Activated naive CD8-positive, alpha-beta T cell treated with anti-CD3 and anti-CD28 coated beads for 36 hours (primary cell): Measurements from ENCODE around the gene PANX3. TPM values are rescaled to one million over a fixed set of nuclear protein-coding genes. Genes with fewer than 3 reads are reported as not detected.

Experiments
- DNase-seq: peaks from one replicate; pipeline ENCODE4 v3.0.0; 2021
- H3K27ac Mint-ChIP-seq: one replicate; pipeline ENCODE4 v1.8.0; 2022; ENCODE audit warnings: mild to moderate bottlenecking, moderate library complexity, mixed read lengths
- H3K27me3 Mint-ChIP-seq: one replicate; pipeline ENCODE4 v1.8.0; 2022; ENCODE audit warnings: mild to moderate bottlenecking, mixed read lengths
- H3K36me3 Mint-ChIP-seq: one replicate; pipeline ENCODE4 v1.8.0; 2021; ENCODE audit warnings: mild to moderate bottlenecking, mixed read lengths
- H3K4me1 Mint-ChIP-seq: one replicate; pipeline ENCODE4 v1.8.0; 2021; ENCODE audit warnings: mixed read lengths
- H3K4me3 Mint-ChIP-seq: one replicate; pipeline ENCODE4 v1.8.0; 2022; ENCODE audit warnings: mild to moderate bottlenecking, moderate library complexity, mixed read lengths
- H3K9me3 Mint-ChIP-seq: one replicate; pipeline ENCODE4 v1.8.0; 2022; ENCODE audit warnings: mixed read lengths
- total RNA-seq, 2 experiments: library from RNA; stranded (reverse); gene quantifications; one replicate each; pipeline ENCODE4 v1.2.3, GENCODE V29; 2021

The PANX3 gene
- total RNA-seq, 2 experiments from 2014 or later: not detected

- no peaks in the 10 kb centered on the region for H3K9me3 Mint-ChIP-seq
- no peak overlapping the region for H3K27ac Mint-ChIP-seq
- H3K36me3 Mint-ChIP-seq: peaks cover 2% of the 10 kb centered on the region
- no peaks in the 10 kb centered on the region for H3K27me3 Mint-ChIP-seq
- H3K4me3 Mint-ChIP-seq: no peak overlapping the region
- no peaks in the 10 kb centered on the region for H3K4me1 Mint-ChIP-seq
- DNase-seq: no peak
Measured at GRCh38 chr11:124658986-124659385, 47.8 kb downstream of the PANX3 start.

DNA sequence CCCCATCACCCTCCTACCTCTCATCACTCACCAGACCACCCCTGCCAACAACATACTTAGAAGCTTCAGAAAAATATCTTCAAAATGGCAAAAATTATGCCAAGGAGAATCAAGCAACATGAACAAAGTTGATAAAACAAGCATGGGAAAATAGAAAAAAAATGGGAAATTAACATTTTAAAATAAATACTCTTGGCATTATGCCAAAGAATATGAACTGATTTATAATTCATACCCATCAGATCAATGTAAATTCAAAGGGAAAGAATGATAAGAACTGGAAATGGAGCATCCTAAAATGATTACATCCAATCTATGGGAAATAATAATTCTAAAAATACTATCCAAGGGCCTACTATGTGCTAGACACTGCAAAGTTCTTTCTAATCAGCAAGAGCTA, 50.3 kb downstream of the PANX3 start:
- H3K27me3 Mint-ChIP-seq: no peaks in the 10 kb centered on the region
- peaks cover 2% of the 10 kb centered on the region for H3K36me3 Mint-ChIP-seq
- no peak overlapping the region for H3K27ac Mint-ChIP-seq
- no peaks in the 10 kb centered on the region for H3K4me1 Mint-ChIP-seq
- DNase-seq: no peak
- H3K4me3 Mint-ChIP-seq: no peak overlapping the region
- no peaks in the 10 kb centered on the region for H3K9me3 Mint-ChIP-seq

DNA sequence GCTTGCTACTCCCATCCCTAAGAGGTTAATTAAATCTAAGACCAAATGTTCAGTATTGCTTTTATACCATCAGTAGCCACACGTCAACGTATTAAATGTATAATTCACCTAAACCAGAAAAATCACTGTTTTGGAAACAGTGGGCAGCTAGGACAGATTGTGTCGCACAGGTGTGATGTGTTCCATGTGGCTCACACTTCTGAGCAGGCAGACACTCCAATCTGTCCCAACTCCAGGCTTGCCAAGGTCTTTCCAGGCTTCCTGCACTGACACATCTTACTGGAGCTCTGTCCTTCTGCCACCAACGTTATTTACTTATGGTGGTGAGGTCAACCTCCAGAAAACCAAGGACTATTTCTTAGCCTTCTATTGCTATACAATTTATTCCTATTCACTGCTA, 50.9 kb downstream of the PANX3 start:
- Mint-ChIP-seq H3K27me3 (no peaks in the 10 kb centered on the region), H3K36me3 (peaks cover 2% of the 10 kb centered on the region), H3K9me3 (no peaks in the 10 kb centered on the region), H3K4me3 (no peak overlapping the region), H3K4me1 (no peaks in the 10 kb centered on the region), H3K27ac (no peak overlapping the region)
- no peak for DNase-seq

GRCh38 chr11:124663861-124664260, 52.6 kb downstream of the PANX3 start:
- H3K4me3 Mint-ChIP-seq: no peak overlapping the region
- no peak for DNase-seq
- H3K4me1 Mint-ChIP-seq: no peaks in the 10 kb centered on the region
- no peaks in the 10 kb centered on the region for H3K9me3 Mint-ChIP-seq
- no peak overlapping the region for H3K27ac Mint-ChIP-seq
- H3K36me3 Mint-ChIP-seq: peaks cover 2% of the 10 kb centered on the region
- no peaks in the 10 kb centered on the region for H3K27me3 Mint-ChIP-seq

DNA sequence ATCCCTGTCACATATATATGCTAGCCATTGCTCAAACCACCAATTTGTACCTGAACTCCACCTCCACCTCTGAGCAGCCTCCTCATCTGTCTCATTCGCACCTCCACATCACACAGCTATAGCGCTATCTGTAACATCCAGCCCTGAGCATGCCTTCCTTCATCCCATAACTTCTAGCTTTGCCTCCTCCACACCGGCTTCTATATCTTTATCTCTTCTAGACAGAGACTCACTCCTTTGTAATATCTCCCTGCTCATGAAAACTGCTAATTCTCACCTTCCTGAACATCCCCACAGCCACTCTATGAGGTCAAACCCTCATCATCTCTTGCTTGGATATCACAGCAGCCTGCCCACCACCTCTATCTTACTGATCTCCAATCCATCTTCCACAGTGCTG, 56.4 kb downstream of the PANX3 start:
- Mint-ChIP-seq H3K9me3 (peaks cover 4% of the 10 kb centered on the region), H3K27me3 (no peaks in the 10 kb centered on the region), H3K4me3 (no peak overlapping the region), H3K36me3 (peaks cover 6% of the 10 kb centered on the region), H3K27ac (no peak overlapping the region), H3K4me1 (peaks cover 8% of the 10 kb centered on the region)
- DNase-seq: no peak

- H3K36me3 Mint-ChIP-seq: peaks cover 6% of the 10 kb centered on the region
- H3K4me3 Mint-ChIP-seq: no peak overlapping the region
- peaks cover 14% of the 10 kb centered on the region for H3K4me1 Mint-ChIP-seq
- peak; percentile 23 for DNase-seq
- no peak overlapping the region for H3K27ac Mint-ChIP-seq
- H3K27me3 Mint-ChIP-seq: no peaks in the 10 kb centered on the region
- H3K9me3 Mint-ChIP-seq: peaks cover 4% of the 10 kb centered on the region
Measured at GRCh38 chr11:124669193-124669592, 58.0 kb downstream of the PANX3 start.

Other genes starting within 250 kb of the PANX3 start
- not detected for gene OR8B2, start 226.9 kb upstream of the PANX3 start, total RNA-seq
- gene OR8B3, start 212.4 kb upstream of the PANX3 start, total RNA-seq: not detected
- gene OR8B4, start 186.6 kb upstream of the PANX3 start, total RNA-seq: not detected
- not detected for gene OR8B8, start 165.7 kb upstream of the PANX3 start, total RNA-seq
- not detected for gene OR8B12, start 67.8 kb upstream of the PANX3 start, total RNA-seq
- not detected for gene OR8A1, start 41.4 kb upstream of the PANX3 start, total RNA-seq
- 10 to 100 TPM; 37.8 to 38.2 TPM for gene TBRG1, start 11.4 kb downstream of the PANX3 start, total RNA-seq
- 1 to 10 TPM; 4.5 to 6.9 TPM for gene SIAE, start 62.3 kb downstream of the PANX3 start, total RNA-seq
- 1 to 10 TPM; 3.4 to 4.7 TPM for gene SPA17, start 62.5 kb downstream of the PANX3 start, total RNA-seq
- 1 to 10 TPM; 7.8 to 8.1 TPM for gene NRGN, start 128.5 kb downstream of the PANX3 start, total RNA-seq
- gene VSIG2, start 140.8 kb downstream of the PANX3 start, total RNA-seq: under 1 TPM; 0.18 to 0.31 TPM
- 1 to 10 TPM; 1.1 TPM for gene ESAM, start 150.9 kb downstream of the PANX3 start, total RNA-seq
- 1 to 10 TPM; 7.2 TPM for gene MSANTD2, start 189.0 kb downstream of the PANX3 start, total RNA-seq